PC-3 (cell line): ENCODE data around the gene SPG11.

Source experiments
- CTCF ChIP-seq: fragments of 300-600 bp; sonication (generic); conservative IDR thresholded peaks from 2 replicates; pipeline ENCODE4 v1.5.1; 2017; ENCODE audit warnings: antibody characterized with exemption, low read depth, mild to moderate bottlenecking, low read length
- EZH2 ChIP-seq: fragments of 300-600 bp; sonication (generic); IDR thresholded peaks from one replicate; pipeline ENCODE4 v1.6.1; 2017; ENCODE audit warnings: antibody characterized with exemption, mild to moderate bottlenecking, low read length; ENCODE audit not compliant: unreplicated experiment

GRCh38 chr15:44595656-44596510 lies 67.6 kb downstream of the SPG11 start:
- TF ChIP-seq CTCF (no peak), EZH2 (no peak)
